Heart left ventricle (tissue), 13 donors: ENCODE data around the gene NRP1.

Experiments
- POLR2A ChIP-seq, 2 donors: fragments of 450-650 bp; IDR thresholded peaks; one replicate each; pipeline ENCODE4 v1.6.1; 2017; ENCODE audit warnings: antibody characterized with exemption in 2 of 2, mild to moderate bottlenecking in 2 of 2, moderate library complexity in 2 of 2
- TF ChIP-seq, protein P1 (sequence below), 12 donors: fragments of 200-600 bp; sonication (generic) in 4 of 12; IDR thresholded peaks; one replicate each; pipeline versions ENCODE4 v1.5.0 to v1.8.0; 2018 to 2022; ENCODE audit warnings: antibody characterized with exemption in 12 of 12, mild to moderate bottlenecking in 5 of 12
- donor health status: ischemic (EF 13 %, LVEDD 7.1; RV severe dilation, severe dysfunction).
- donor health status: DM: no; HTN: yes; CAD: no.
- donor health status: DM: no; HTN: no; CAD: no.
- donor health status: ischemic (EF 25% LVEDD 6.9; RV normal size, moderate dysfunction).
- donor health status: ischemic (EF 25% LVEDD 5.7; RV mildly dilated, moderate dysfunction).
- donor health status: ischemic (EF 35%, LVEDD 5.7; RV mildly dilated, moderate dysfunction).
- donor health status: nonischemic (EF 11% LVEDD 7.7; RV severe dilation, severe dysfunction).
- donor health status: DM: yes; HTN: yes; CAD: no.
- donor health status: PGD.
- donor health status: ischemic (EF 29% LVEDD 5.4; RV normal size, mild dysfunction).
- donor health status: nonischemic (EF 23%, LVEDD 6.1; RV moderate dilation, normal function).

- TF ChIP-seq POLR2A (IDR thresholded peaks at IDR 0.05): no peak
- TF ChIP-seq, protein P1, sequence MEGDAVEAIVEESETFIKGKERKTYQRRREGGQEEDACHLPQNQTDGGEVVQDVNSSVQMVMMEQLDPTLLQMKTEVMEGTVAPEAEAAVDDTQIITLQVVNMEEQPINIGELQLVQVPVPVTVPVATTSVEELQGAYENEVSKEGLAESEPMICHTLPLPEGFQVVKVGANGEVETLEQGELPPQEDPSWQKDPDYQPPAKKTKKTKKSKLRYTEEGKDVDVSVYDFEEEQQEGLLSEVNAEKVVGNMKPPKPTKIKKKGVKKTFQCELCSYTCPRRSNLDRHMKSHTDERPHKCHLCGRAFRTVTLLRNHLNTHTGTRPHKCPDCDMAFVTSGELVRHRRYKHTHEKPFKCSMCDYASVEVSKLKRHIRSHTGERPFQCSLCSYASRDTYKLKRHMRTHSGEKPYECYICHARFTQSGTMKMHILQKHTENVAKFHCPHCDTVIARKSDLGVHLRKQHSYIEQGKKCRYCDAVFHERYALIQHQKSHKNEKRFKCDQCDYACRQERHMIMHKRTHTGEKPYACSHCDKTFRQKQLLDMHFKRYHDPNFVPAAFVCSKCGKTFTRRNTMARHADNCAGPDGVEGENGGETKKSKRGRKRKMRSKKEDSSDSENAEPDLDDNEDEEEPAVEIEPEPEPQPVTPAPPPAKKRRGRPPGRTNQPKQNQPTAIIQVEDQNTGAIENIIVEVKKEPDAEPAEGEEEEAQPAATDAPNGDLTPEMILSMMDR (IDR thresholded peaks at IDR 0.05): no peak
Measured at GRCh38 chr10:33258967-33259366, 75.5 kb downstream of the NRP1 start.
